ENCODE data around the gene SCAF4. TPM values are rescaled to one million over a fixed set of nuclear protein-coding genes. Genes with fewer than 3 reads are reported as not detected.

Gene SCAF4
- total RNA-seq, 1 donor from 2014 or later = 32.9 TPM

DNA sequence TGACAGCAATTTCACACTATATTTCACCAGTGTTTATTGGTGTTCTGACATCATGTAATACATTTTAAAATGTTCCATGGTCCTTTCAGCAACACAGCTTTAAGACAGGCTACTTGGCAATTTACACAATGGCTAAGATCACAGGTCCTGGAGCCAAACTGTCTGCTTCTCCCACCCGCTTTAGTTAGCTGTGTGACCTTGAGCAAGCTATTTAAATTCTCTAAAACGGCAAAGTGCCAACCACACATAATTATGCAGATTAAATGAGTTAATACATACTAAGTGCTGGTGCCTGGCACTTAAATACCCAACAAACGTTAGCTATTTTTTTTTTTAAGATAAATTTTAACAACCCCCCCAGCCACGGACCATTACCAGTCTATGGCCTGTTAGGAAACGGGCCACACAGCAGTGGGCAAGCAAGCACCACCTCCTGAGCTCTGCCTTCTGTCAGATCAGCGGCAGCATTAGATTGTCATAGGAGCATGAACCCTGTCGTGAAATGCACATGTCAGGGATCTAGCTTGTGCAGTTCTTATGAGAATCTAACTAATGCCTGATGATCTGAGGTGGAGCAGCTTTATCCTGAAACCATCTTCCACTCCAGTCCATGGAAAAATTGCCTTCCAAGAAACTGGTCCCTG is 45.5 kb downstream of the SCAF4 start:
- H3K4me3 ChIP-seq (ENCODE audit: insufficient read depth, low read depth, low read length) = no peak overlapping the region
- DNase-seq (ENCODE audit: low read depth) (no peak), FAIRE-seq (no peak)
- H3K27me3 ChIP-seq (ENCODE audit: insufficient read depth, low read length) = no peaks in the 10 kb centered on the region
- no peaks in the 10 kb centered on the region for H3K27me3 Mint-ChIP-seq (ENCODE audit: low read depth, unreplicated experiment)
- H3K9me3 ChIP-seq (ENCODE audit: insufficient read depth, low read depth, low read length) = no peaks in the 10 kb centered on the region
- H3K36me3 Mint-ChIP-seq (ENCODE audit: low read depth, unreplicated experiment) = peaks cover 7% of the 10 kb centered on the region
- peaks cover 38% of the 10 kb centered on the region for H3K36me3 ChIP-seq (ENCODE audit: insufficient read depth, low read length)
- H3K4me2 ChIP-seq (ENCODE audit: low read length) = no peak overlapping the region
- TF ChIP-seq, protein P1, sequence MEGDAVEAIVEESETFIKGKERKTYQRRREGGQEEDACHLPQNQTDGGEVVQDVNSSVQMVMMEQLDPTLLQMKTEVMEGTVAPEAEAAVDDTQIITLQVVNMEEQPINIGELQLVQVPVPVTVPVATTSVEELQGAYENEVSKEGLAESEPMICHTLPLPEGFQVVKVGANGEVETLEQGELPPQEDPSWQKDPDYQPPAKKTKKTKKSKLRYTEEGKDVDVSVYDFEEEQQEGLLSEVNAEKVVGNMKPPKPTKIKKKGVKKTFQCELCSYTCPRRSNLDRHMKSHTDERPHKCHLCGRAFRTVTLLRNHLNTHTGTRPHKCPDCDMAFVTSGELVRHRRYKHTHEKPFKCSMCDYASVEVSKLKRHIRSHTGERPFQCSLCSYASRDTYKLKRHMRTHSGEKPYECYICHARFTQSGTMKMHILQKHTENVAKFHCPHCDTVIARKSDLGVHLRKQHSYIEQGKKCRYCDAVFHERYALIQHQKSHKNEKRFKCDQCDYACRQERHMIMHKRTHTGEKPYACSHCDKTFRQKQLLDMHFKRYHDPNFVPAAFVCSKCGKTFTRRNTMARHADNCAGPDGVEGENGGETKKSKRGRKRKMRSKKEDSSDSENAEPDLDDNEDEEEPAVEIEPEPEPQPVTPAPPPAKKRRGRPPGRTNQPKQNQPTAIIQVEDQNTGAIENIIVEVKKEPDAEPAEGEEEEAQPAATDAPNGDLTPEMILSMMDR (IDR thresholded peaks at IDR 0.05; ENCODE audit: insufficient read depth, low read depth, low read length) = no peak
- peaks cover 7% of the 10 kb centered on the region for H3K4me1 ChIP-seq (ENCODE audit: insufficient read depth, low read length)
- H3K9ac ChIP-seq (ENCODE audit: low read length) = no peak overlapping the region
- no peak overlapping the region for H3K27ac Mint-ChIP-seq (ENCODE audit: unreplicated experiment)
- H3K27ac ChIP-seq (ENCODE audit: low read depth, low read length) = no peak overlapping the region
- H3K79me2 ChIP-seq (ENCODE audit: insufficient read depth, low read length) = no peaks in the 10 kb centered on the region
- H3K4me1 Mint-ChIP-seq (ENCODE audit: low read depth, unreplicated experiment) = peaks cover 3% of the 10 kb centered on the region
- H3K9me3 Mint-ChIP-seq (ENCODE audit: unreplicated experiment) = no peaks in the 10 kb centered on the region
- H4K20me1 ChIP-seq (ENCODE audit: insufficient read depth, low read length) = peaks cover 17% of the 10 kb centered on the region
- H3K4me3 Mint-ChIP-seq (ENCODE audit: unreplicated experiment) = no peak overlapping the region
- H2AFZ ChIP-seq (ENCODE audit: low read depth, low read length) = no peak overlapping the region

- Histone ChIP-seq H3K4me3 (ENCODE audit: insufficient read depth, low read depth, low read length) (no peak overlapping the region), H3K27ac (ENCODE audit: low read depth, low read length) (no peak overlapping the region), H3K27me3 (ENCODE audit: insufficient read depth, low read length) (no peaks in the 10 kb centered on the region), H4K20me1 (ENCODE audit: insufficient read depth, low read length) (peaks cover 13% of the 10 kb centered on the region), H3K36me3 (ENCODE audit: insufficient read depth, low read length) (peaks cover 30% of the 10 kb centered on the region), H3K9ac (ENCODE audit: low read length) (no peak overlapping the region), H2AFZ (ENCODE audit: low read depth, low read length) (no peak overlapping the region), H3K9me3 (ENCODE audit: insufficient read depth, low read depth, low read length) (no peaks in the 10 kb centered on the region), H3K4me2 (ENCODE audit: low read length) (no peak overlapping the region), H3K4me1 (ENCODE audit: insufficient read depth, low read length) (peaks cover 7% of the 10 kb centered on the region), H3K79me2 (ENCODE audit: insufficient read depth, low read length) (peaks cover 3% of the 10 kb centered on the region)
- Mint-ChIP-seq H3K9me3 (ENCODE audit: unreplicated experiment) (no peaks in the 10 kb centered on the region), H3K4me1 (ENCODE audit: low read depth, unreplicated experiment) (peaks cover 3% of the 10 kb centered on the region), H3K27me3 (ENCODE audit: low read depth, unreplicated experiment) (no peaks in the 10 kb centered on the region), H3K36me3 (ENCODE audit: low read depth, unreplicated experiment) (peaks cover 7% of the 10 kb centered on the region), H3K27ac (ENCODE audit: unreplicated experiment) (no peak overlapping the region), H3K4me3 (ENCODE audit: unreplicated experiment) (no peak overlapping the region)
- TF ChIP-seq, protein P1 (IDR thresholded peaks at IDR 0.05; ENCODE audit: insufficient read depth, low read depth, low read length) = no peak
- no peak for TF ChIP-seq EZH2 (IDR thresholded peaks at IDR 0.05; ENCODE audit: insufficient read depth, low read length)
- no peak for DNase-seq (ENCODE audit: low read depth)
- no peak for FAIRE-seq
These were observed 47.0 kb downstream of the SCAF4 start for GRCh38 chr21:31684918-31685317.

- Mint-ChIP-seq H3K9me3 (ENCODE audit: unreplicated experiment) (no peaks in the 10 kb centered on the region), H3K27ac (ENCODE audit: unreplicated experiment) (no peak overlapping the region), H3K36me3 (ENCODE audit: low read depth, unreplicated experiment) (peaks cover 7% of the 10 kb centered on the region), H3K4me3 (ENCODE audit: unreplicated experiment) (no peak overlapping the region), H3K27me3 (ENCODE audit: low read depth, unreplicated experiment) (no peaks in the 10 kb centered on the region), H3K4me1 (ENCODE audit: low read depth, unreplicated experiment) (peaks cover 3% of the 10 kb centered on the region)
- Histone ChIP-seq H2AFZ (ENCODE audit: low read depth, low read length) (no peak overlapping the region), H4K20me1 (ENCODE audit: insufficient read depth, low read length) (peaks cover 13% of the 10 kb centered on the region), H3K36me3 (ENCODE audit: insufficient read depth, low read length) (peaks cover 25% of the 10 kb centered on the region), H3K27ac (ENCODE audit: low read depth, low read length) (no peak overlapping the region), H3K9me3 (ENCODE audit: insufficient read depth, low read depth, low read length) (no peaks in the 10 kb centered on the region), H3K79me2 (ENCODE audit: insufficient read depth, low read length) (peaks cover 3% of the 10 kb centered on the region), H3K4me2 (ENCODE audit: low read length) (peak overlapping the region; percentile 26), H3K27me3 (ENCODE audit: insufficient read depth, low read length) (no peaks in the 10 kb centered on the region), H3K4me3 (ENCODE audit: insufficient read depth, low read depth, low read length) (no peak overlapping the region), H3K4me1 (ENCODE audit: insufficient read depth, low read length) (peaks cover 7% of the 10 kb centered on the region), H3K9ac (ENCODE audit: low read length) (no peak overlapping the region)
- TF ChIP-seq, protein P1 (IDR thresholded peaks at IDR 0.05; ENCODE audit: insufficient read depth, low read depth, low read length) = no peak
- DNase-seq (ENCODE audit: low read depth) (no peak), FAIRE-seq (no peak)
These were observed 48.9 kb downstream of the SCAF4 start for GRCh38 chr21:31683029-31683428.
